HG03342 (cell line): ENCODE data around the gene SELENOO.

Experiments used
- ATAC-seq: cut with Tn5 transposase; IDR thresholded peaks from one replicate; pipeline ENCODE4 v1.9.1; 2021; ENCODE audit warnings: mild to moderate bottlenecking, moderate library complexity; ENCODE audit not compliant: unreplicated experiment

The SELENOO gene

DNA sequence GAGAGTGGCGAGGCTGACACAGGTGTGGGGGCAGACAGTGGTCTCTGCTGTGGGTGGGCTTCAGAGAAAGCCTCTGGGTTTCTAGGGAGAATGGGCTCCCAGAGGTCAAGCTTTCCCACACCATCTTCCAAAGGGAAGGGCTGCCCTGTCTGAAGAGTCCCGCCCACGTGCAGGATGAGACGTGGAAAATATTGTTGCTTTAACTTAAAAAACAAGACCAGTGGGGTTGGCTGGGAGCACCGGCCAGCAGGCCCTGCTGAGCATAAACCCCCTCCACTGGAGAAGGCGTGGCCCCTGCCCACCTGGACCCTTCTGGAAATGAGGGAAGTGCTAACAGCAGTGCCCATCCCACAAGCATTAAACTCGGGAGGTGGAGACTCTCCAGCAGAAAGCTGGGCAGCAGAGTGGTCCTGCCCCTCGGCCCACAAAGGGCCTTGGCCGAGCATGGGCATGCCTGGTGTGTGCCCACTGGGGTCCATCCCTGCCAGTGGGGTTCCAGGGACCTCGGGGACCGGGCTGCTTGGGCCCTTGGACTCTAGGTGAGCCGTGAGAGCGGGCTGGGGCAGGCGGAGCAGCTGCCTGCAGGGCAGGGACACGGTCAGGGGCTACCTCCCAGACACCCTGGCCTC is 15.4 kb downstream of the SELENOO start:
- ATAC-seq: no peak

GRCh38 chr22:50216684-50217520 is 16.1 kb downstream of the SELENOO start:
- no peak for ATAC-seq

- ATAC-seq: no peak
Measured at GRCh38 chr22:50217543-50218152, 16.8 kb downstream of the SELENOO start.

GRCh38 chr22:50218153-50218995 is 17.6 kb downstream of the SELENOO start:
- ATAC-seq: no peak

- no peak for ATAC-seq
Measured at GRCh38 chr22:50218996-50219727, 18.4 kb downstream of the SELENOO start.

DNA sequence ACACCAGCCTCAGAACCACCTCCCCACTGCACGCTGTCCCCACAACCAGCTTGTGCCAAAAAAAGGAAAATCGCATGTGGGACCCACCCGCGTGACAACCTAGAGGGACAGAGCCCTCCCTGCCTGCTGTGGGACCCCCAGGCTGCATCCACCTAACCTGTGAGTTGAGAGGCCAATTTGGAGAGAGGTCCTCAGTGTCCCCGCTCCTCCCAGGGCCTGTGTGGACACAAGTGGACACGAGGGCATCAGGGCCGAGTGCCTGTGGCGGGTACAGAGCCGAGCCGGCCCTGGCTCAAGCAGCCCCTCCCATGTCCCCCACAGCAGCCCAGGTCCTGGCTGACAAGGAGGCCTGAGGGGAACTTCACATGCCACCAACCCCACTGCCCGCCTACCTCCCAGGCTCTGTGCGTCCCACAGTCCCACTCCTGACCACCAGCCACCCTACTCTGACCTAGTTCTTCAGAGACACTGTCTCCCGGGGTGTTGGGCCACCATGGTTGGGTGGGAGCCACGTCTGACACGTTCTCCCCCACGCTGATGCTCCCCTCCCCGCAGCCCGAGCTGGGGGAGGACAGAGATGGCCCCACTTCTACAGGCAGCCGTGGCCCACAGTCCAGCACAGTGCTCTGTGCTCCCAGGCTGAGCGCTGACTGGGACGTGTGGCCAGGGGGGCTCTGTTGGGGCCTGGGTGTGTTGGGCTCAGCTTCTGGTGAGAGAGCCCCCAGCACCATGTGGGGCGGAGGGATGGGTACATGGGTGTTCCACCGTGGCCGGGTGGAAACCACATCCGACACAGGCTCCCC is 19.2 kb downstream of the SELENOO start:
- ATAC-seq: no peak

GRCh38 chr22:50220603-50221409 is 20.0 kb downstream of the SELENOO start:
- no peak for ATAC-seq

DNA sequence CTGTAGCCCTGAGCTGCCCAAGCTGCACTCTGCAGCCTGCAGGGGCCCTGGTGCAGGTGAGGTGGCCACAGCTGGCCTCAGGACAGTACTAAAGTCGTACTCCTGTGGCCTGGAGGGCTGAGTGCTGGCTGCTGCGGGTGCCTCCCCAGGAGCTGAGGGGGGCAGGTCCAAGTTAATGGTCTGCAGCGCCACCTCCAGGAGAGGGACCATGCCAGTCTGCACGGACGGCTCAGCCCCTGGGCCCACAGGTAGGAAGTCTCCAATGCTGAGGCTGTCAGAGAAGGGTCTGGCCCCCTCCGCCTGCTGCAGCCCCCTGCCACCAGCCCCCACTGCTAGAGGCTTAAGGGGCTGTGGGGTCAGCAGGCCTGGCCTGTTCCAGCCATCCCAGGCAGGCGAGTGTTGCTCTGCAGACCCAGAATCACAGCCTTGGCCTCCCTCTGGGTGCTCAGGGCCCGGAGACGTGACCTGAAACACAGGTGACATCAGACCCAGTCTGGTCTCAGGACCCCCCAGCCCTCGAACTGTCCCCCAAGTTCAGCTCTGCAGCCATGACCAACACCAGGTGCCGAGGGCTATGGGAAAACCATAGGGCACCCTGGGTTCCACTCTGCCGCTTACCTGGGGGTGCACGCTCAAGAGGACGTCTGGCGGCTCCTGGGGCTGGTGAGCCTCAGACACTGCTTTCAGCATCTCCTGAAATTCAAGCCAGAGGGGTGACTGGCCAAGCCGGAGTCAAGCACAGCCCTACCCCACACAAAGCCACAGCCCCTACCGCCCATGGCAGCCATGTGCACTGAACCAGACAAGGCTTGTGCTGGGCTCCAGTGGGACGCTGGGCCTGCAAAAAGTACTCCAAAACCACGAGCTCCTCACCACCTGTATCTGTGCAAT is 20.8 kb downstream of the SELENOO start:
- ATAC-seq: no peak

DNA sequence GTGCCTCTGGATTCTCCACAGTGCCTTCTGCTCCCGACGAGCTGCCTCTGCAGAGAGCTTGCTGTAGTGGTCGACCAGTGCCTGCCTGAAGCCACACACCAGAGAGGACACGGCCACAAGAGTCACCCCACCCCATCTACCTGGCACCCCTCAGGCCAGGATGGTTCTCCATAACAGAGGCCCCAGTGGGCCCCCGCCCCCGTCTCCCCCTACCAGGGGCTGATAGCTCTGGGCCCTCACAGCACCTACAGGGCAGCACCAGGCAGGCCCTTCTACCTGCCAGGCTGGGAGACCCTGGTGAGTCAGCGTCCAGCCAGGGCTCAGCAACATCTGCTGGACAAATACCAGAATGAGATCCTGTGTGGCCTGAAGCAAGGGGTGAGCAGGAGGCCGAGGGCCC is 21.7 kb downstream of the SELENOO start:
- ATAC-seq: no peak

- ATAC-seq: no peak
Measured at GRCh38 chr22:50224071-50224470, 23.3 kb downstream of the SELENOO start.

GRCh38 chr22:50225200-50225969 is 24.6 kb downstream of the SELENOO start:
- ATAC-seq: no peak

DNA sequence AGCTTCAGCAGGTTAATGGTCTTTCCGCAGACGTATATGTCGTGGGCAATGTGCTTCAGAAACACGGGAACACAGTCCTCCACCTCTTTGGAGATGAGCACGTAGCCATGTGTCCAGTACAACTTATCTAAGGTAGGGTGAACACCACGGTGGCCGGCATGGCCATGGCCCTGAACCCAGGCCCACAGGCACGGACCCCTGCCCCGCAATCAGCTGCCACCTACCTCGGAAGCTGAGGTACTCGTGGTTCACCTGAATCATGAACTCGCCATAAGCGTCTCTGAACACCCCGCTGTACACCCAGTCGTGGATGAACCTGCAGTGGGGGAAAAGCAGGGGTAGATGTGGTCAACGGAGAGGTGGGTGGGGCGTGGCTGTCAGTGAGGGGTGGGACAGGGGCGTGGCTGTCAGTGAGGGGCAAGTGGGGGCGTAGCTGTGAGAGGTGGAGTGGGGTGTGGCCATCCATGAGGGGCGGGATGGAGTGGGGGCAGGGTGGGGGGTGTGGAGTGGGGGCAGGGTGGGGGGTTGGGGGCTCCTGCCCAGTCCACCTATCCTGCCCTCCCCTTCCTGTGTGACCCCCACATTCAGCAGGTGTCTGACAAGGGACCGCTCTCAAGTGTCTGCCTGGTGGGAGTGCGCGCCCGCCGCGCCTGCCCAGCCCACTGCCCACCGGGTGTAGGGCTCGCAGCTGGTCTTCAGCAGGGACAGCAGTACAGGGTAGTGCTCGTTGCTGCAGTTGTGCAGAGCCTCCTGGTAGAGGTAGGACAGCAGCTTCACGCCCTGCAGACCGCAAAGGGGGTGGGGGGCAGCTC is 25.5 kb downstream of the SELENOO start:
- no peak for ATAC-seq

GRCh38 chr22:50226875-50227165 is 26.0 kb downstream of the SELENOO start:
- ATAC-seq: no peak

DNA sequence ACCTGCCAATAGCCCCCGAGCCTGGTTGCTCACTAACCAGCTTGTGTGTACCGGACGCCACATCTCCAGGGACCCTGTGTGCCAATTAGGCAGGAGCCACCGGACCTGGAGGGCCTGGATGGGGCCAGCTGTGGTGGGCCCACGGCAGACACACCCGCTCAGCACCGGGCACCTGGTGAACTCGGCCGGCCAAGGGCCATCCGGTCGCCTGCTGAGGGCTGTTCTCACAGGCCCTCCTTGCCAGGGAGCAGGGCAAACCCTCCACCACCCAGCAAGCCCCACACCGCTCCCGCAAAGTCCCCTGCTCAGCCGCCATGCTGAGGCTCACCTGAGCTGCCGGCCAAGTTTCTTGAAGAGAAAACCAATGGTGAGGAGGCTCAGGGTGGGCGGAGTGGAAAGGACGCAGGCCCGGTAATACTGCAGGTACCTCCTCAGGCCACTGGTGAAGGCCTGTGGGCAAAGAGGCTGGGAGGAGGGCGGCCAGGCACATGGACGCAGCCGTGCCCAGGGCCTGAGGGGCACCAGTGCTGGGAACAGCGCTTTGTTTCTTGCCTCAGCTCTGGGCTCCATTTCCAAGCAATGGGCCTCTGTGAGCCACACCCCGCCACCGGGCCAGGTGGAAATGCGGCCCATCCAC is 26.9 kb downstream of the SELENOO start:
- ATAC-seq: no peak

DNA sequence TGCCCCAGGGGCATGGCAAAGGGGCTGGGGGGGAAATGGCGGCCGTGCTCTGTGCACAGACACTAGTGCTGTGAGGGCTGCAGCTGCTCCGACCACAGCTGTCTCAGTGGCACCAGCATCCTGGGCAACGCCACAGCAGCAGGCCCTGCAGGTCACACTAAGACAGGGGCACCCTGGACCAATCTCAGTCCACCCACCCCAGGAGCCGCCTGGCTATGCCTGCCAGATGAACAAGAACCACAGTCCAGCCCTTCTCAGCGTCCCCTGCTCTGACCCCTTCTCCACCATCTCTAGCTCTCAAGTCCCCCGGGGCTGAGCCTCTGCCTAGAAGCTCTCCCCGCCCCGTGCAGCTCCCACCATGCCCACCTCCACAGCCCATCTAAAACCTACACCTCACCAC is 27.6 kb downstream of the SELENOO start:
- no peak for ATAC-seq

DNA sequence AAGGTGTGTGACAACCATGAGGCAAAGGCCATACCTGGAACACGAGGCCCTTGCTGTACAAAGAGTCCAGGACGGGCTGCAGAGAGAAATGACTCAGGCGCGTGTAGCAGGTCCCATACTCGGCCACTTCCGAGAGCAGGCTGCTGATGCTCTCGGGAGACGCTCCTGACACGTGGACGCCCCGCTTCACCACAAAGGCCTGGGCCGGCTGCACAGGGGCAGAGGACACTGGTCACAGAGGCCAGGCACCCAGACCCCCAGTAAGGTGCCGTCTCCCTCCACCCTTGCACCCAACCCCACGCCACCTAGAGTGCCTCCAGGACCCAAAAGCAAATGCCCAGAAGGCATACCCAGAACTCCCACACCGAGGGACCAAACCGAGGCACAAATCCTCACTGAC is 28.6 kb downstream of the SELENOO start:
- ATAC-seq: no peak
